Smooth muscle cell (in vitro differentiated cells): ENCODE data around the gene TEAD1. TPM values are rescaled to one million over a fixed set of nuclear protein-coding genes. Genes with fewer than 3 reads are reported as not detected.

Experiments used
- DNase-seq: peaks from one replicate; lab custom pipeline; 2025; ENCODE audit not compliant: unreplicated experiment; lab: John Stamatoyannopoulos, UW
- H2AFZ ChIP-seq: fragments of 200-600 bp; sonication (generic); 2 replicates; pipeline ENCODE4 v1.6.0; 2016; ENCODE audit warnings: antibody characterized with exemption, low read depth, mild to moderate bottlenecking
- H3F3A ChIP-seq: fragments of 200-600 bp; sonication (generic); 2 replicates; pipeline ENCODE4 v1.6.0; 2017; ENCODE audit warnings: antibody characterized with exemption, low read depth
- H3K27ac ChIP-seq: fragments of 200-600 bp; sonication (generic); 2 replicates; pipeline ENCODE4 v1.5.1; 2016; ENCODE audit warnings: low read depth, mild to moderate bottlenecking
- H3K27me3 ChIP-seq: fragments of 200-600 bp; sonication (generic); 2 replicates; pipeline ENCODE4 v1.6.1; 2016; ENCODE audit warnings: low read depth, mild to moderate bottlenecking
- H3K36me3 ChIP-seq: fragments of 200-600 bp; sonication (generic); 2 replicates; pipeline ENCODE4 v1.5.1; 2016; ENCODE audit warnings: low read depth
- H3K4me1 ChIP-seq: fragments of 200-600 bp; sonication (generic); 2 replicates; pipeline ENCODE4 v1.5.1; 2016; ENCODE audit warnings: low read depth
- H3K4me2 ChIP-seq: fragments of 200-600 bp; sonication (generic); 2 replicates; pipeline ENCODE4 v1.6.0; 2016; ENCODE audit warnings: mild to moderate bottlenecking
- H3K4me3 ChIP-seq: fragments of 200-600 bp; sonication (generic); 2 replicates; pipeline ENCODE4 v1.5.1; 2016; ENCODE audit warnings: mild to moderate bottlenecking
- H3K79me2 ChIP-seq: fragments of 200-600 bp; sonication (generic); 2 replicates; pipeline ENCODE4 v1.6.0; 2016; ENCODE audit warnings: low read depth, mild to moderate bottlenecking
- H3K9ac ChIP-seq: fragments of 200-600 bp; sonication (generic); 2 replicates; pipeline ENCODE4 v1.6.0; 2016; ENCODE audit warnings: low read depth
- H3K9me3 ChIP-seq: fragments of 200-600 bp; sonication (generic); replicated peaks from 2 replicates; pipeline ENCODE4 v1.5.1; 2016; ENCODE audit warnings: low read depth
- H4K20me1 ChIP-seq: fragments of 200-600 bp; sonication (generic); 2 replicates; pipeline ENCODE4 v1.6.0; 2016; ENCODE audit warnings: low read depth
- WGBS: methylation state at CpG from one replicate; pipeline ENCODE4 v1.1.7; 2016; ENCODE audit warnings: low lambda C conversion rate; 5-methylcytosine and 5-hydroxymethylcytosine counted together
- polyA plus RNA-seq: library from polyadenylated mRNA; unstranded; fragments of >200 nt; fragmentation: Nextera tagmentation; extraction: Ambion mirVana; gene quantifications from 2 replicates; pipeline ENCODE4 v1.2.1, GENCODE V29; 2016
- total RNA-seq: library from RNA; depleted of rRNA; stranded (reverse); fragments of >200 nt; gene quantifications from 2 replicates; pipeline ENCODE4 v1.2.3, GENCODE V29; 2014
- TF ChIP-seq, protein P1 (sequence below): fragments of 200-600 bp; sonication (generic); IDR thresholded peaks from 2 replicates; pipeline ENCODE4 v1.5.1; 2017; ENCODE audit warnings: borderline replicate concordance, mild to moderate bottlenecking, antibody characterized with exemption; ENCODE audit not compliant: insufficient read depth, poor library complexity, severe bottlenecking

The TEAD1 gene
- total and polyA plus RNA-seq, 2 experiments from 2014 or later, result 63.0 to 181 TPM

DNA sequence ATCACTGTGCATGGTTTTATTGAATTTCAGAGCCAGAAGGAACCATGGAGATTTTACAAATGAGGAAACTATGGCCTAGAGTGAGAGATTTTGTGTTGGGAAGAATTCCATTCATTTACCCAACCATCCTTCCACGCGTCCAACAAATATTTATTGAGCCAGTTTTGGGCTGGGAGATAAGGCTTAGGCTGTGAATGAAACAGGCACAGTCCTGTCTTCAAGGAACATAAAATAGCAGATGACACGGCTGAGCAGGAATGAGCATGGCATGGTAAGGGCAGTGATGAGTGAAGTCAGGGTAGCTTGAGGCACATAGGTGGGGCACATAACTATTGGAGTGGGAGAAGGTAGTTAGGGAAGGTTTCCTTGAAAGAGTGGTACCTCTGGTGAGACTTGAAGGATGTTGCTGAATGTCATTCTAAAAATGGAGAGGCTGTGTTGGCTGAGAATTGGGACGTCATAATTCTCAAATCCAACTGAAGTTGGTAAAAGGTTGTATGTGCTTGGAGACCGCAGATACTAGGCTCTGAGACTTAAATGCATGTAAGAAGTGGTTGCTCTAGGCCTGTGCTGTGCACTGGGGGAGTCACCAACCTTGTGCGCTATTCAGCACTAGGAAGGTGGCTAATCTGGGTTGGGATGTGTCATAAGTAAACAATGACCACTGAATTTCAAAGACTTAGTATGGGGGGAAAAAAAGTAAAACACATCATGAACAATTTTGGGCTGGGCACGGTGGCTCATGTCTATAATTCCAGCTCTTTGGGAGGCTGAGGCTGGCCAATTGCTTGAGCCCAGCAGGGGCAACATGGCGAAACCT lies 51.9 kb downstream of the TEAD1 start:
- Histone ChIP-seq H3K27me3 (no peaks in the 10 kb centered on the region), H3F3A (peaks cover 52% of the 10 kb centered on the region), H3K79me2 (peaks cover 92% of the 10 kb centered on the region), H3K4me1 (peaks cover 59% of the 10 kb centered on the region), H2AFZ (no peak overlapping the region), H3K4me2 (peak overlapping the region; percentile 78), H3K27ac (peak overlapping the region; percentile 94), H3K9me3 (no peaks in the 10 kb centered on the region), H3K4me3 (no peak overlapping the region), H3K36me3 (no peaks in the 10 kb centered on the region), H3K9ac (peak overlapping the region; percentile 73), H4K20me1 (peaks cover 98% of the 10 kb centered on the region)
- DNase-seq, result no peak
- TF ChIP-seq, protein P1, sequence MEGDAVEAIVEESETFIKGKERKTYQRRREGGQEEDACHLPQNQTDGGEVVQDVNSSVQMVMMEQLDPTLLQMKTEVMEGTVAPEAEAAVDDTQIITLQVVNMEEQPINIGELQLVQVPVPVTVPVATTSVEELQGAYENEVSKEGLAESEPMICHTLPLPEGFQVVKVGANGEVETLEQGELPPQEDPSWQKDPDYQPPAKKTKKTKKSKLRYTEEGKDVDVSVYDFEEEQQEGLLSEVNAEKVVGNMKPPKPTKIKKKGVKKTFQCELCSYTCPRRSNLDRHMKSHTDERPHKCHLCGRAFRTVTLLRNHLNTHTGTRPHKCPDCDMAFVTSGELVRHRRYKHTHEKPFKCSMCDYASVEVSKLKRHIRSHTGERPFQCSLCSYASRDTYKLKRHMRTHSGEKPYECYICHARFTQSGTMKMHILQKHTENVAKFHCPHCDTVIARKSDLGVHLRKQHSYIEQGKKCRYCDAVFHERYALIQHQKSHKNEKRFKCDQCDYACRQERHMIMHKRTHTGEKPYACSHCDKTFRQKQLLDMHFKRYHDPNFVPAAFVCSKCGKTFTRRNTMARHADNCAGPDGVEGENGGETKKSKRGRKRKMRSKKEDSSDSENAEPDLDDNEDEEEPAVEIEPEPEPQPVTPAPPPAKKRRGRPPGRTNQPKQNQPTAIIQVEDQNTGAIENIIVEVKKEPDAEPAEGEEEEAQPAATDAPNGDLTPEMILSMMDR, result no peak
- WGBS, result 27% methylated on average over 8 of the region's 8 CpGs

DNA sequence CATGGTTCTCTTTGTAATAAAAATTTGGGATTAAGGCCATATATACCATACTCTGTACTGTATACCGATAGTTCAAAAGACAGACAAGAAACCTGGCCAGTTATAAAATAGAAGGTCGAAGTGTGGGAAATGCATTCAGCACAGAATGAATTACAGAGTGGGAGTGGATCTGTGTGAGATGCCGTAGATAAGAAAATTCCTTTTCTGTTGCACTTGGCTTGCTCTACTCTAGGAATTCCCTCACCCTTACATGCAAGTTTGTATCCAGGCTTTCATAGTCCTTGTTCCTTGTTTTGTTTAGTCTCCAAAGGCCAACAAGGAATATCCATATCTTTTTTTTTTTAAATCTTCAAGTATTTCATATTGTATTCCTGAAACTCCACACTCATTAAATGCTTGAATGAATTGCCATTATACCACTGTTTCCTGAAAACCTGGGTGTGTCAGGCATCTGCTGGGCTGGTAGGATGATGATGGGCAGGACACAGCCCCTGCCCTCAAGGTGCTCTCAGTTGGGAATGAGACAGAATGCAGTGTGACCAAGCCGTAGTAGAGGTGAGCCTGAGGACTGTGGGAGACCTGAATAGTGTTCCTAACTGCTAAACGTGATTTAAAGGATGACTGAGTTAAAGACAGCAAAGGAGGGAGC lies 53.5 kb downstream of the TEAD1 start:
- 43% methylated on average over 5 of the region's 5 CpGs for WGBS
- H3K27ac ChIP-seq, result peak overlapping the region; percentile 94
- no peak for DNase-seq
- H4K20me1 ChIP-seq, result peaks cover 97% of the 10 kb centered on the region
- H3K4me2 ChIP-seq, result peak overlapping the region; percentile 41
- H3K27me3 ChIP-seq, result no peaks in the 10 kb centered on the region
- H3K4me1 ChIP-seq, result peaks cover 70% of the 10 kb centered on the region
- peaks cover 92% of the 10 kb centered on the region for H3K79me2 ChIP-seq
- H3K9me3 ChIP-seq, result no peaks in the 10 kb centered on the region
- TF ChIP-seq, protein P1, result no peak
- no peak overlapping the region for H3K4me3 ChIP-seq
- peaks cover 53% of the 10 kb centered on the region for H3F3A ChIP-seq
- no peak overlapping the region for H2AFZ ChIP-seq
- no peak overlapping the region for H3K9ac ChIP-seq
- no peaks in the 10 kb centered on the region for H3K36me3 ChIP-seq

- no peak overlapping the region for H3K4me3 ChIP-seq
- peak overlapping the region; percentile 41 for H3K4me2 ChIP-seq
- peak overlapping the region; percentile 94 for H3K27ac ChIP-seq
- peaks cover 67% of the 10 kb centered on the region for H3K4me1 ChIP-seq
- no peak for DNase-seq
- TF ChIP-seq, protein P1, result no peak
- no peaks in the 10 kb centered on the region for H3K27me3 ChIP-seq
- peaks cover 94% of the 10 kb centered on the region for H3K79me2 ChIP-seq
- peaks cover 97% of the 10 kb centered on the region for H4K20me1 ChIP-seq
- 44% methylated on average over 4 of the region's 4 CpGs for WGBS
- H3F3A ChIP-seq, result peaks cover 48% of the 10 kb centered on the region
- H2AFZ ChIP-seq, result no peak overlapping the region
- no peaks in the 10 kb centered on the region for H3K9me3 ChIP-seq
- no peaks in the 10 kb centered on the region for H3K36me3 ChIP-seq
- no peak overlapping the region for H3K9ac ChIP-seq
These were observed 54.2 kb downstream of the TEAD1 start for GRCh38 chr11:12728417-12728816.
